Stimulated activated CD8-positive, alpha-beta memory T cell treated with anti-CD3 and anti-CD28 coated beads, Interleukin-12 subunit alpha, Interleukin-12 subunit beta, amount 100 ng/mL, for 24 hours (primary cell): ENCODE measurements around the gene NOSTRIN.
"Not testable (repeated sequence)": the region's sequence is repeated elsewhere in the genome, so short reads cannot be mapped to it uniquely, and the experiment has no call there.

Source experiments
- DNase-seq: peaks from one replicate; pipeline ENCODE4 v3.0.0-alpha.2; 2020; ENCODE audit errors: extremely low read depth

The NOSTRIN gene

GRCh38 chr2:168790226-168790902 lies 12.1 kb upstream of the NOSTRIN start:
- DNase-seq = no peak

- not testable (repeated sequence) for DNase-seq
Observed at GRCh38 chr2:168791140-168791539, 11.3 kb upstream of the NOSTRIN start.

- no peak for DNase-seq
Observed at GRCh38 chr2:168793596-168793995, 8.8 kb upstream of the NOSTRIN start.

GRCh38 chr2:168794968-168795367 lies 7.5 kb upstream of the NOSTRIN start:
- no peak for DNase-seq

GRCh38 chr2:168796090-168796577 lies 6.3 kb upstream of the NOSTRIN start:
- DNase-seq = no peak

- no peak for DNase-seq
Observed at GRCh38 chr2:168796583-168797285, 5.7 kb upstream of the NOSTRIN start.

- no peak for DNase-seq
Observed at GRCh38 chr2:168797286-168797655, 5.2 kb upstream of the NOSTRIN start.

- DNase-seq = no peak
Observed at GRCh38 chr2:168798076-168798887, 4.2 kb upstream of the NOSTRIN start.

- DNase-seq = no peak
Observed at GRCh38 chr2:168798888-168799410, 3.5 kb upstream of the NOSTRIN start.

GRCh38 chr2:168801471-168801870 lies 966 bp upstream of the NOSTRIN start:
- no peak for DNase-seq

GRCh38 chr2:168802859-168803725 lies 655 bp downstream of the NOSTRIN start:
- DNase-seq = no peak

GRCh38 chr2:168804214-168804613 lies 1.8 kb downstream of the NOSTRIN start:
- DNase-seq = no peak

- DNase-seq = no peak
Observed at GRCh38 chr2:168805615-168806014, 3.2 kb downstream of the NOSTRIN start.

GRCh38 chr2:168809537-168809936 lies 7.1 kb downstream of the NOSTRIN start:
- no peak for DNase-seq

- DNase-seq = no peak
Observed at GRCh38 chr2:168810235-168810634, 7.8 kb downstream of the NOSTRIN start.

- DNase-seq = no peak
Observed at GRCh38 chr2:168811696-168812095, 9.3 kb downstream of the NOSTRIN start.

- no peak for DNase-seq
Observed at GRCh38 chr2:168814046-168814445, 11.6 kb downstream of the NOSTRIN start.

- DNase-seq = no peak
Observed at GRCh38 chr2:168814939-168815907, 12.8 kb downstream of the NOSTRIN start.

GRCh38 chr2:168816369-168816768 lies 13.9 kb downstream of the NOSTRIN start:
- no peak for DNase-seq
